ENCODE data around the gene GGT7.
"Not testable (repeated sequence)": the region's sequence is repeated elsewhere in the genome, so short reads cannot be mapped to it uniquely, and the experiment has no call there.

GGT7 gene

GRCh38 chr20:34883809-34884208 lies 11.2 kb upstream of the GGT7 start:
- Histone ChIP-seq H3K27ac (ENCODE audit: low read depth, low read length) (no peak overlapping the region), H3K79me2 (ENCODE audit: insufficient read depth, low read length) (no peaks in the 10 kb centered on the region), H3K9me3 (ENCODE audit: insufficient read depth, low read length) (no peaks in the 10 kb centered on the region), H3K9me2 (replicated peaks; ENCODE audit: insufficient read depth, low read length) (no peaks in the 10 kb centered on the region), H3K36me3 (ENCODE audit: low read length) (no peaks in the 10 kb centered on the region), H3K4me3 (ENCODE audit: insufficient read depth, low read length, poor library complexity, severe bottlenecking) (no peak overlapping the region), H4K20me1 (ENCODE audit: low read depth, low read length) (no peaks in the 10 kb centered on the region), H3F3A (ENCODE audit: insufficient read depth) (no peaks in the 10 kb centered on the region), H2AFZ (ENCODE audit: low read depth, low read length, severe bottlenecking) (no peak overlapping the region), H3K9ac (ENCODE audit: low read length) (no peak overlapping the region), H3K27me3 (ENCODE audit: low read length) (no peaks in the 10 kb centered on the region), H3K4me2 (ENCODE audit: low read depth, low read length, poor library complexity, severe bottlenecking) (no peak overlapping the region)
- no peak for TF ChIP-seq EZH2phosphoT487 (conservative IDR thresholded peaks at IDR 0.05; ENCODE audit: low read length)
- TF ChIP-seq, protein P1, sequence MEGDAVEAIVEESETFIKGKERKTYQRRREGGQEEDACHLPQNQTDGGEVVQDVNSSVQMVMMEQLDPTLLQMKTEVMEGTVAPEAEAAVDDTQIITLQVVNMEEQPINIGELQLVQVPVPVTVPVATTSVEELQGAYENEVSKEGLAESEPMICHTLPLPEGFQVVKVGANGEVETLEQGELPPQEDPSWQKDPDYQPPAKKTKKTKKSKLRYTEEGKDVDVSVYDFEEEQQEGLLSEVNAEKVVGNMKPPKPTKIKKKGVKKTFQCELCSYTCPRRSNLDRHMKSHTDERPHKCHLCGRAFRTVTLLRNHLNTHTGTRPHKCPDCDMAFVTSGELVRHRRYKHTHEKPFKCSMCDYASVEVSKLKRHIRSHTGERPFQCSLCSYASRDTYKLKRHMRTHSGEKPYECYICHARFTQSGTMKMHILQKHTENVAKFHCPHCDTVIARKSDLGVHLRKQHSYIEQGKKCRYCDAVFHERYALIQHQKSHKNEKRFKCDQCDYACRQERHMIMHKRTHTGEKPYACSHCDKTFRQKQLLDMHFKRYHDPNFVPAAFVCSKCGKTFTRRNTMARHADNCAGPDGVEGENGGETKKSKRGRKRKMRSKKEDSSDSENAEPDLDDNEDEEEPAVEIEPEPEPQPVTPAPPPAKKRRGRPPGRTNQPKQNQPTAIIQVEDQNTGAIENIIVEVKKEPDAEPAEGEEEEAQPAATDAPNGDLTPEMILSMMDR (IDR thresholded peaks at IDR 0.05; ENCODE audit: insufficient read depth, low read length, poor library complexity, severe bottlenecking) = no peak

GRCh38 chr20:34883087-34883688 lies 10.5 kb upstream of the GGT7 start:
- Histone ChIP-seq H3F3A (ENCODE audit: insufficient read depth) (no peaks in the 10 kb centered on the region), H3K27me3 (ENCODE audit: low read length) (no peaks in the 10 kb centered on the region), H2AFZ (ENCODE audit: low read depth, low read length, severe bottlenecking) (no peak overlapping the region), H3K27ac (ENCODE audit: low read depth, low read length) (no peak overlapping the region), H3K4me2 (ENCODE audit: low read depth, low read length, poor library complexity, severe bottlenecking) (no peak overlapping the region), H3K79me2 (ENCODE audit: insufficient read depth, low read length) (no peaks in the 10 kb centered on the region), H4K20me1 (ENCODE audit: low read depth, low read length) (no peaks in the 10 kb centered on the region), H3K9me3 (ENCODE audit: insufficient read depth, low read length) (no peaks in the 10 kb centered on the region), H3K9ac (ENCODE audit: low read length) (no peak overlapping the region), H3K9me2 (replicated peaks; ENCODE audit: insufficient read depth, low read length) (no peaks in the 10 kb centered on the region), H3K36me3 (ENCODE audit: low read length) (no peaks in the 10 kb centered on the region), H3K4me3 (ENCODE audit: insufficient read depth, low read length, poor library complexity, severe bottlenecking) (no peak overlapping the region)
- TF ChIP-seq, protein P1 (IDR thresholded peaks at IDR 0.05; ENCODE audit: insufficient read depth, low read length, poor library complexity, severe bottlenecking) = no peak
- no peak for TF ChIP-seq EZH2phosphoT487 (conservative IDR thresholded peaks at IDR 0.05; ENCODE audit: low read length)

DNA sequence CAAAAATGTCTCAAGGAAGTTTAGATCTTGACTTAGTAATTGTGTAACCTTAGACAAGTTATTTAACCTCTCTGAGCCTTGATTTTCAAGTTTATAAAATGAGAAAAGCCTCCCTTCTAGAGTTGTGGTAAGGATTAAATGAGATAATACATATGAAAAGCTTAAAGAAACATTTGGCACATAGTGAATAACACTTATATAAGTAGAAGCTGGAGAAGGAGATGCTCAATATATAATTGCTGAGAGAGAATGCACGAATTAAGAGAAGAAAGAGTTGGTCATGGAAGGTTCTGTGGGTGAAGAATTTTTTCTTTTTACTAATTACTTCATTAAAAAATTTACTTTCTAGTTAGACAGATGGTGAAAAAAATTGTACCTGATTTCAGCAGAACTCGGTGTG lies 9.0 kb upstream of the GGT7 start:
- no peaks in the 10 kb centered on the region for H4K20me1 ChIP-seq (ENCODE audit: low read depth, low read length)
- no peak overlapping the region for H3K27ac ChIP-seq (ENCODE audit: low read depth, low read length)
- H3K9ac ChIP-seq (ENCODE audit: low read length) = no peak overlapping the region
- no peaks in the 10 kb centered on the region for H3K9me3 ChIP-seq (ENCODE audit: insufficient read depth, low read length)
- TF ChIP-seq, protein P1 (IDR thresholded peaks at IDR 0.05; ENCODE audit: insufficient read depth, low read length, poor library complexity, severe bottlenecking) = no peak
- TF ChIP-seq EZH2phosphoT487 (conservative IDR thresholded peaks at IDR 0.05; ENCODE audit: low read length) = no peak
- no peak overlapping the region for H3K4me3 ChIP-seq (ENCODE audit: insufficient read depth, low read length, poor library complexity, severe bottlenecking)
- H3K79me2 ChIP-seq (ENCODE audit: insufficient read depth, low read length) = no peaks in the 10 kb centered on the region
- H2AFZ ChIP-seq (ENCODE audit: low read depth, low read length, severe bottlenecking) = no peak overlapping the region
- H3K36me3 ChIP-seq (ENCODE audit: low read length) = no peaks in the 10 kb centered on the region
- no peaks in the 10 kb centered on the region for H3F3A ChIP-seq (ENCODE audit: insufficient read depth)
- no peak overlapping the region for H3K4me2 ChIP-seq (ENCODE audit: low read depth, low read length, poor library complexity, severe bottlenecking)
- no peaks in the 10 kb centered on the region for H3K27me3 ChIP-seq (ENCODE audit: low read length)
- H3K9me2 ChIP-seq (replicated peaks; ENCODE audit: insufficient read depth, low read length) = no peaks in the 10 kb centered on the region

DNA sequence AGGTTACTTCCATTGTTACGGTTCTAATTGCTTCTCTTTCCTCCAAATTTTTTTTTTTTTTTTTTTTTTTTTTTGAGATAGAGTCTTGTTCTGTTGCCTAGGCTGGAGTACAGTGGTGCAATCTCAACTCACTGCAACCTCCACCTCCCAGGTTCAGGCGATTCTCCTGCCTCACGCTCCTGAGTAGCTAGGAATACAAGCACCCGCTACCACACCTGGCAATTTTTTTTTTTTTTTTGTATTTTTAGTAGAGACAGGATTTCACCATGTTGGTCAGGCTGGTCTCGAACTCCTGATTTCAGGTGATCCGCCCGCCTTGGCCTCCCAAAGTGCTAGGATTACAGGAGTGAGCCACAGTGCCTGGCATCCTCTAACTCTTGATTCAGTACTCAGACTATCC lies 8.3 kb upstream of the GGT7 start:
- not testable (repeated sequence) for H3K36me3 ChIP-seq (ENCODE audit: low read length); H3F3A ChIP-seq (ENCODE audit: insufficient read depth); H3K4me3 ChIP-seq (ENCODE audit: insufficient read depth, low read length, poor library complexity, severe bottlenecking); H3K9me3 ChIP-seq (ENCODE audit: insufficient read depth, low read length); H4K20me1 ChIP-seq (ENCODE audit: low read depth, low read length); H3K79me2 ChIP-seq (ENCODE audit: insufficient read depth, low read length); H3K9me2 ChIP-seq (replicated peaks; ENCODE audit: insufficient read depth, low read length); H3K4me2 ChIP-seq (ENCODE audit: low read depth, low read length, poor library complexity, severe bottlenecking); H3K9ac ChIP-seq (ENCODE audit: low read length); H3K27me3 ChIP-seq (ENCODE audit: low read length); H2AFZ ChIP-seq (ENCODE audit: low read depth, low read length, severe bottlenecking); H3K27ac ChIP-seq (ENCODE audit: low read depth, low read length)
